Endothelial cell of umbilical vein (primary cell): ENCODE results near the gene NCOA3. TPM values are rescaled to one million over a fixed set of nuclear protein-coding genes. Genes with fewer than 3 reads are reported as not detected.
"Not testable (repeated sequence)": the region's sequence is repeated elsewhere in the genome, so short reads cannot be mapped to it uniquely, and the experiment has no call there.

Experiments used
- BruUV-seq: library from RNA; stranded (reverse); fragments of 400-500 nt; replicated peaks from 2 replicates; lab custom pipeline; 2021; lab: Mats Ljungman, UMichigan
- CTCF ChIA-PET: fragments of 300-600, 350-600 bp; sonication (Branson Sonifier 250); formaldehyde crosslinking; loops from one replicate; lab custom pipeline; 2021; ENCODE audit warnings: antibody characterized with exemption, inconsistent platforms; lab: Charles Lee
- POLR2A ChIA-PET: fragments of 300-600, 350-600 bp; sonication (Branson Sonifier 250); formaldehyde crosslinking; loops from one replicate; lab custom pipeline; 2021; ENCODE audit warnings: antibody characterized with exemption, inconsistent platforms; lab: Charles Lee
- DNase-seq: peaks from one replicate; pipeline ENCODE4 v3.0.0-alpha.2; 2011; ENCODE audit warnings: low read depth, low spot score
- FAIRE-seq: peaks from 2 replicates; lab custom pipeline; 2011; peaks lifted over from hg19 to GRCh38; lab: Jason Lieb, UNC
- H2AFZ ChIP-seq: 2 replicates; pipeline ENCODE4 v1.6.0; 2012; ENCODE audit warnings: low read depth, low read length, control low read depth, inconsistent platforms
- H3K27ac ChIP-seq: 2 replicates; pipeline ENCODE4 v1.5.1; 2011; ENCODE audit warnings: low read depth, mild to moderate bottlenecking, control low read depth, low read length, moderate library complexity; ENCODE audit not compliant: insufficient read depth
- H3K27me3 ChIP-seq, 2 experiments: 2 replicates each; pipeline versions ENCODE4 v1.6.0 to v1.6.1; 2011; ENCODE audit warnings: low read length in 2 of 2, mixed read lengths in 1 of 2; ENCODE audit not compliant: control insufficient read depth in 2 of 2, insufficient read depth in 2 of 2
- H3K36me3 ChIP-seq, 2 experiments: 2 replicates in 1 of 2; 3 replicates in 1 of 2; pipeline ENCODE4 v1.5.1; 2011; ENCODE audit warnings: low read length in 2 of 2, mild to moderate bottlenecking in 1 of 2, moderate library complexity in 1 of 2; ENCODE audit not compliant: control insufficient read depth in 2 of 2, insufficient read depth in 2 of 2; ENCODE audit errors: extremely low read depth in 1 of 2
- H3K4me1 ChIP-seq: 3 replicates; pipeline ENCODE4 v1.5.1; 2011; ENCODE audit warnings: mild to moderate bottlenecking, low read length; ENCODE audit not compliant: control insufficient read depth, insufficient read depth; ENCODE audit errors: extremely low read depth
- H3K4me2 ChIP-seq: 2 replicates; pipeline ENCODE4 v1.6.1; 2011; ENCODE audit warnings: low read length, control low read depth, mixed read lengths; ENCODE audit not compliant: insufficient read depth
- H3K4me3 ChIP-seq, 3 experiments: fragments of 200-600 bp in 1 of 3; sonication (generic), shearing (Covaris generic) in 1 of 3; replicated peaks in 1 of 3; 2 replicates each; pipeline ENCODE4 v1.5.1; 2011 to 2016; ENCODE audit warnings: control low read depth in 3 of 3, low read length in 3 of 3, mild to moderate bottlenecking in 2 of 3, inconsistent platforms in 1 of 3, low read depth in 1 of 3, moderate library complexity in 1 of 3; ENCODE audit not compliant: insufficient read depth in 1 of 3
- H3K79me2 ChIP-seq: 2 replicates; pipeline ENCODE4 v1.6.0; 2012; ENCODE audit warnings: low read length, inconsistent platforms; ENCODE audit not compliant: control insufficient read depth, insufficient read depth
- H3K9ac ChIP-seq: replicated peaks from 2 replicates; pipeline ENCODE3; 2011; ENCODE audit warnings: low read length, control low read depth; ENCODE audit not compliant: insufficient read depth; ENCODE audit errors: extremely low read depth
- H3K9me1 ChIP-seq: replicated peaks from 3 replicates; pipeline ENCODE4 v1.6.0; 2011; ENCODE audit warnings: mild to moderate bottlenecking, low read length; ENCODE audit not compliant: control insufficient read depth, insufficient read depth; ENCODE audit errors: extremely low read depth
- H3K9me3 ChIP-seq: replicated peaks from 2 replicates; pipeline ENCODE4 v1.5.1; 2012; ENCODE audit warnings: low read length, inconsistent platforms; ENCODE audit not compliant: control insufficient read depth, insufficient read depth
- H4K20me1 ChIP-seq: replicated peaks from 2 replicates; pipeline ENCODE3; 2011; ENCODE audit warnings: mild to moderate bottlenecking, low read length; ENCODE audit not compliant: control insufficient read depth, insufficient read depth; ENCODE audit errors: extremely low read depth
- dilution Hi-C: fragments of 300-500 bp; cut with MboI; formaldehyde crosslinking; loops from one replicate; pipeline ENCODE4 v1.15.0; 2019; ENCODE audit warnings: low sequenced_read_pairs; ENCODE audit not compliant: extremely low pct_ligation_motif_present
- intact Hi-C: fragments of 100-400 bp; cut with micrococcal nuclease; formaldehyde crosslinking; loops from one replicate; pipeline ENCODE4 v1.10.0; 2022
- polyA plus RNA-seq, 4 experiments: library from polyadenylated mRNA; depleted of rRNA in 3 of 4; stranded (reverse) in 3 of 4; unstranded in 1 of 4; fragments of >200 nt; gene quantifications; 2 replicates each; pipeline versions ENCODE4 v1.2.1 to v1.2.3, GENCODE V29; 2011 to 2012; ENCODE audit warnings: missing spikeins in 1 of 4
- total RNA-seq: library from RNA; stranded (reverse); gene quantifications from 2 replicates; pipeline ENCODE4 v1.2.3, GENCODE V29; 2021
- TF ChIP-seq, protein P1 (sequence below), 2 donors: IDR thresholded peaks; 1 replicate in 1 of 2; 2 replicates in 1 of 2; pipeline ENCODE4 v1.5.1; 2011; ENCODE audit warnings: low read length in 2 of 2, mild to moderate bottlenecking in 2 of 2, moderate library complexity in 2 of 2, control low read depth in 1 of 2, inconsistent platforms in 1 of 2, low read depth in 1 of 2; ENCODE audit not compliant: insufficient read depth in 1 of 2; ENCODE audit errors: extremely low read depth in 1 of 2

NCOA3 gene
- total and polyA plus RNA-seq, 2 donors (not counting 3 experiments of a cell fraction or from before 2014, with no cell fraction given), result 12.0 to 35.6 TPM

DNA sequence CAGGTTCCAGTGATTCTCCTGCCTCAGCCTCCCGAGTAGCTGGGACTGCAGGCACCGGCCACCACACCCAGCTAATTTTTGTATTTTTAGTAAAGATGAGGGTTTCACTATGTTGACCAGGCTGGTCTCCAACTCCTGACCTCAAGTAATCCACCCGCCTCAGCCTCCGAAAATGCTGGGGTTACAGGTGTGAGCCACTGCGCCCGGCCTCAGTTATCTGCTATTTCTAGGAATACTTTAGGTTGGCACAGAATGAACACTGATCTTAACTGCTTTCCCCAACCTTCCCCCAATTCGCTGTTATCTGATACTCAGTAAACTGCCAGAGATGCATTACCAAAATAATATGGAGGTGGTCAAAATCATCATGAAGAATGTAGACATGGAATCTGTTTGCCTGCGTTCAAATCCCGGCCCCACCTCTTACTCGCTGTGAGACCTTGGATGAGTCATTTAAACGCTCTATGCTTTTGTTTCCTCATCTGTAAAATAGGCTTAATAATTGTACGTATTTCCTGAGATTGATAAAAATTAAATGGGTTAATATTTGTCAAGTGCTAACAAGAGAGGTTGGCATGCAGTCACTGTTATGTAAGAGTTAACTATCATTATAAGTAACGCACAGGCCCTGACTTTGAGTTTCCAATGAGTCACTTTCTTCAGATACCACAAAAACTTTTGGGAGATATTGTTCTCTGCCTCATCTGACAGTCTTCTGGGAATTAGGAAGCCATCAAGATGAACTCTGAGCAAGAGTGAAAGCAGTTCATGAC, 44.5 kb upstream of the NCOA3 start:
- no peaks in the 10 kb centered on the region for H3K4me1 ChIP-seq
- intact Hi-C loops, result no loop called here
- FAIRE-seq (no peak), DNase-seq (no peak)
- no peaks in the 10 kb centered on the region for H3K79me2 ChIP-seq
- no peak overlapping the region for H2AFZ ChIP-seq
- ChIA-PET POLR2A (interaction anchor here (0.6 kb wide), 2 partner anchors 11 to 151 kb away, joined by 5 read pairs; no protein-coding TSS in a partner anchor), CTCF (interaction anchor here (1.1 to 1.2 kb wide), 3 partner anchors 7 to 163 kb away, joined by 3 read pairs; no protein-coding TSS in a partner anchor)
- no peak overlapping the region for H3K4me3 ChIP-seq
- H4K20me1 ChIP-seq, result no peaks in the 10 kb centered on the region
- H3K27ac ChIP-seq, result no peak overlapping the region
- no TSS peak for BruUV-seq
- H3K9me3 ChIP-seq, result no peaks in the 10 kb centered on the region
- dilution Hi-C loops, result no loop called here
- no peaks in the 10 kb centered on the region for H3K9me1 ChIP-seq
- H3K36me3 ChIP-seq, result no peaks in the 10 kb centered on the region
- H3K9ac ChIP-seq, result no peak overlapping the region
- no peak overlapping the region for H3K4me2 ChIP-seq
- TF ChIP-seq, protein P1, sequence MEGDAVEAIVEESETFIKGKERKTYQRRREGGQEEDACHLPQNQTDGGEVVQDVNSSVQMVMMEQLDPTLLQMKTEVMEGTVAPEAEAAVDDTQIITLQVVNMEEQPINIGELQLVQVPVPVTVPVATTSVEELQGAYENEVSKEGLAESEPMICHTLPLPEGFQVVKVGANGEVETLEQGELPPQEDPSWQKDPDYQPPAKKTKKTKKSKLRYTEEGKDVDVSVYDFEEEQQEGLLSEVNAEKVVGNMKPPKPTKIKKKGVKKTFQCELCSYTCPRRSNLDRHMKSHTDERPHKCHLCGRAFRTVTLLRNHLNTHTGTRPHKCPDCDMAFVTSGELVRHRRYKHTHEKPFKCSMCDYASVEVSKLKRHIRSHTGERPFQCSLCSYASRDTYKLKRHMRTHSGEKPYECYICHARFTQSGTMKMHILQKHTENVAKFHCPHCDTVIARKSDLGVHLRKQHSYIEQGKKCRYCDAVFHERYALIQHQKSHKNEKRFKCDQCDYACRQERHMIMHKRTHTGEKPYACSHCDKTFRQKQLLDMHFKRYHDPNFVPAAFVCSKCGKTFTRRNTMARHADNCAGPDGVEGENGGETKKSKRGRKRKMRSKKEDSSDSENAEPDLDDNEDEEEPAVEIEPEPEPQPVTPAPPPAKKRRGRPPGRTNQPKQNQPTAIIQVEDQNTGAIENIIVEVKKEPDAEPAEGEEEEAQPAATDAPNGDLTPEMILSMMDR (IDR thresholded peaks at IDR 0.05; ENCODE audit: extremely low read depth in 1 of 2, insufficient read depth in 1 of 2, low read depth in 1 of 2, low read length in 2 of 2), result no peak
- no peaks in the 10 kb centered on the region for H3K27me3 ChIP-seq

DNA sequence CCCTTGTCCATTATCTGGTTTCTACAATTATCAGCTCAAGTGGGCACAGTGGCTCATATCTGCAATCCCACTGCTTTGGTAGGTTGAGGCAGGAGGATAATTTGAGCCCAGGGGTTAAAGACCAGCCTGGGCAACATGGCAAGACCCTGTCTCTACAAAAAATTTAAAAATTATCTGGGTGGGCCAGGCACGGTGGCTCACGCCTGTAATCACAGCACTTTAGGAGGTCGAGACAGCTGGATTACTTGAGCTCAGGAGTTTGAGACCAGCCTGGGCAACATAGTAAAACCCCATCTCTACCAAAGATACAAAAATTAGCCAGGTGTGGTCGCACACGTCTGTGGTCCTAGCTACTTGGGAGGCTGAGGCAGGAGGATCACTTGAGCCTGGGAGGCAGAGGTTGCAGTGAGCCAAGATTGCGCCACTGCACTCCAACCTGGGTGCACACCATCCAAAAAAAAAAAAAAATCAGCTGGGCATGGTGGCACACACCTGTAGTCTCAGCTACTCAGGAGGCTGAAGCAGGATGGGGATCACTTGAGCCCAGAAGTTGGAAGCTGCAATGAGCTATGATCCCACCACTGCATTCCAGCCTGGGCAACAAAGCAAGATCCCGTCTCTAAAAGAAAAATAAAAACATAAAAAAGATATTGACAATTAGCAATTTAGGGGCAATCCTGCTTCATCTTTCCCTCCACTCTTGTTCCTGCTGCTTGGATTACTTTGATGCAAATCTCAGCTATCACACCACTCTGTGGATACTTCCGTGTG, 43.2 kb upstream of the NCOA3 start:
- H3K27ac ChIP-seq, dilution Hi-C loops, H3K4me1 ChIP-seq, H3K9me3 ChIP-seq, H3K9ac ChIP-seq, FAIRE-seq, H3K36me3 ChIP-seq, H2AFZ ChIP-seq, H3K9me1 ChIP-seq, BruUV-seq, H3K4me3 ChIP-seq, H3K79me2 ChIP-seq, DNase-seq, intact Hi-C loops, H3K27me3 ChIP-seq, H4K20me1 ChIP-seq, POLR2A ChIA-PET, H3K4me2 ChIP-seq: not testable (repeated sequence)
- CTCF ChIA-PET, result interaction anchor here (1.0 to 1.6 kb wide), 3 partner anchors 16 to 162 kb away, joined by 3 read pairs; no protein-coding TSS in a partner anchor
